Gastrocnemius medialis (tissue), 4 donors: ENCODE data around the gene C3.

Experiments
- POLR2A ChIP-seq, 2 donors: fragments of 450-650 bp; IDR thresholded peaks; one replicate each; pipeline ENCODE4 v1.6.1; 2017; ENCODE audit warnings: antibody characterized with exemption in 2 of 2, mild to moderate bottlenecking in 2 of 2, moderate library complexity in 2 of 2
- TF ChIP-seq, protein P1 (sequence below), 5 experiments: fragments of 450-650 bp in 3 of 5; fragments of 200-600 bp in 2 of 5; sonication (generic) in 2 of 5; IDR thresholded peaks in 4 of 5; conservative IDR thresholded peaks in 1 of 5; 1 replicate in 4 of 5; 2 replicates in 1 of 5; pipeline ENCODE4 v1.5.1; 2016 to 2019; ENCODE audit warnings: antibody characterized with exemption in 5 of 5, mild to moderate bottlenecking in 3 of 5, moderate library complexity in 3 of 5

DNA sequence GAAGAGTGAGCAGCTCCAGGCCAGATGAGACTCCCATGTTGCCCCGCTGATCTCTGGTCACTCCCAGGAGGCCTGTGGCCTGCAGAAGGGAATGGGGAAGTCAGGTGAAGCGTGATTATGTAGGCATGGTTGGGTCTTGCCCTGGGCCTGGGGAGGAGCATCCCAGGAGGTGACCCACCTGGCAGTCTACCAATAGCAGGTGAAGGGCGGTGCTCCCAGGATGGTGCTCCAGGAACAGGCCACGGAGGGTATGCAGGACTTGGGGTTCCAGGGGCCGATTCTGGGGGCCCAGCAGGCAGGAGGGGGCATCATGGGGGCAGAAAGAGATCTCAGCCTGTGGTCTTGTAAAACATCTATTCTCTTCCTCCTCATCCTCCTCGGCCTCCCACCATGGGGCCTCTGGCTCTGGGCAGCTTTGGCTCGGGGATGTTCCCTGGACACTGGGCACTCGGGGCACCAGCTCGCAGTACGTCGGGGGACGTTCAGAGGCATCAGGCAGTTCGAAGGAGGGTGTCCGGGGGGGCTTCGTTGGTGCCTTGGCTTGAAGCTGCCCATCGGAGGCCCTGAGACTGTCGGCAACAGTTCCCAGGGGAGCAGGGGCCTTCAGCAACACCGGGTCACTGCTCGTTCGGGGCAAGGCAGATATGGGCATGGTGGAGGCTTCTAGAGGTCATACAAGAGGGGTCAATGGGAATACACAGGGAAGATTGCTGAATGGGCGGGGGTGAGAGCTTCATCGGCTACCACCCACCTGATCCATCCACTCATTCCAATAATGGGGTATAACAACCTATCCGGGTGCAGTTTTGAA, 34.4 kb upstream of the C3 start:
- TF ChIP-seq, protein P1, sequence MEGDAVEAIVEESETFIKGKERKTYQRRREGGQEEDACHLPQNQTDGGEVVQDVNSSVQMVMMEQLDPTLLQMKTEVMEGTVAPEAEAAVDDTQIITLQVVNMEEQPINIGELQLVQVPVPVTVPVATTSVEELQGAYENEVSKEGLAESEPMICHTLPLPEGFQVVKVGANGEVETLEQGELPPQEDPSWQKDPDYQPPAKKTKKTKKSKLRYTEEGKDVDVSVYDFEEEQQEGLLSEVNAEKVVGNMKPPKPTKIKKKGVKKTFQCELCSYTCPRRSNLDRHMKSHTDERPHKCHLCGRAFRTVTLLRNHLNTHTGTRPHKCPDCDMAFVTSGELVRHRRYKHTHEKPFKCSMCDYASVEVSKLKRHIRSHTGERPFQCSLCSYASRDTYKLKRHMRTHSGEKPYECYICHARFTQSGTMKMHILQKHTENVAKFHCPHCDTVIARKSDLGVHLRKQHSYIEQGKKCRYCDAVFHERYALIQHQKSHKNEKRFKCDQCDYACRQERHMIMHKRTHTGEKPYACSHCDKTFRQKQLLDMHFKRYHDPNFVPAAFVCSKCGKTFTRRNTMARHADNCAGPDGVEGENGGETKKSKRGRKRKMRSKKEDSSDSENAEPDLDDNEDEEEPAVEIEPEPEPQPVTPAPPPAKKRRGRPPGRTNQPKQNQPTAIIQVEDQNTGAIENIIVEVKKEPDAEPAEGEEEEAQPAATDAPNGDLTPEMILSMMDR (IDR thresholded peaks at IDR 0.05 in 4 of 5, conservative IDR thresholded peaks at IDR 0.05 in 1 of 5) = no peak
- no peak for TF ChIP-seq POLR2A (IDR thresholded peaks at IDR 0.05)
